Stimulated activated CD4-positive, alpha-beta T cell treated with anti-CD3 and anti-CD28 coated beads, Interleukin-2, amount 100 ng/mL, for 4 hours (primary cell): Measurements from ENCODE around the gene USP26.
"Not testable (repeated sequence)": the region's sequence is repeated elsewhere in the genome, so short reads cannot be mapped to it uniquely, and the experiment has no call there.

Experiments
- DNase-seq: peaks from one replicate; pipeline ENCODE4 v3.0.0-alpha.2; 2020; ENCODE audit warnings: low read depth

USP26 gene

DNA sequence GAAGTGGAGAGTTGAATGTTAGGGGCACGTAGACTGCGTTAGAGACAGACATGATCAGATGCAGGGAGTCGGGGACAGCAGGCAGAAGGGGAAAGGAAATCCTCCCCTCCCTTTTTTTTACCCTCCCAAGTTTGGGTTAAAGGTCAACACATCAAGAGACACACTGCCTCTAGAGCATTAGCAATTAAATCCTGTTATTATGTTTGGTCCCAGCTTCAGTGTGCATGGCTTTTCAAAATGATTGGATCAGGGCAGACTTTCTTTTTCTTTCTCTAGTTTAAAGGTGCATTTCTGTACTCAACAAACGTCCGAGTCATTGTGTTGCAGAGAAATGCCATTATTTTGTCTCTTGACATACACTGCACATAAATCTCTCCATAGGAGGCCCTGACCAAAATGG is 63.9 kb downstream of the USP26 start:
- DNase-seq, result no peak

GRCh38 chrX:133018229-133018628 is 78.7 kb downstream of the USP26 start:
- DNase-seq, result no peak

DNA sequence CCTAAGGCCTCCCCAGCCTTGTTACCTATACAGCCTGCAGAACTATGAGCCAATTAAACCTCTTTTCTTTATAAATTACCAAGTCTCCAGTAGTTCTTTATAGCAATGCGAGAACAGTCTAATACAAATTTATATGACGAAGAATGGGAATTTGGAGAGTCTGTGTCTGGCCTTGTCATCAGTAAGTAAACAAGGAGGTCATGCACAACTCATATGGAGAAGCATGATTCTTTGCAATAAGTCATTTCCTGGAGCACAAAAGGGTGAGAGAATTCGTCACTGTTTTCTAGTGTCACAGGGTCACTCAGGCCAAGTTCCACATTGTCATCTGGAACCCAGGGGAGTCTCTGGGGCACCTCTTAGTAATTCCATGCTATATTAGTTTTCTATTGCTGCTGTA is 89.5 kb downstream of the USP26 start:
- no peak for DNase-seq

- no peak for DNase-seq
These were observed 91.3 kb downstream of the USP26 start for GRCh38 chrX:133005616-133006015.

- DNase-seq, result no peak
These were observed 91.9 kb downstream of the USP26 start for GRCh38 chrX:133005042-133005441.

- no peak for DNase-seq
These were observed 97.7 kb downstream of the USP26 start for GRCh38 chrX:132999209-132999608.

DNA sequence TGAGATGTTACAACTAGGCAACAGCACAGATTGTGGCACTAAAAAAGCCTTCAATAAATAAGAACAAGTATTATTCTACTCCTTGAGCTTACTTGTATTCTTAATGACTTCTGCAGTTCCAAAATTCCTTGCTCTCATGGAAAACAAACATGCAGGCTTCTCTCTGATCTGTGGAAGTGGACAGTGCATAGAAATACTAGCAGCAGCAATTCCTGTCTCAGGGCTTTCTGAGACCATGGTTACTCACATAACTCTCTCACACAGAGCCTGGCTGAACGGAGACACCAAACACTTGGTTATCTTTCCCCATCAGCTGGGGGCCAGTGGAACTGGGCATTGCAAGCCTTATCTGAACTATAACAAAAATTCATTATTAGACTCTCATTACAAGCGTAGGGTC is 106.1 kb downstream of the USP26 start:
- DNase-seq, result no peak

GRCh38 chrX:132986556-132986955 is 110.4 kb downstream of the USP26 start:
- DNase-seq, result no peak

- DNase-seq, result no peak
These were observed 112.8 kb downstream of the USP26 start for GRCh38 chrX:132984058-132984650.

DNA sequence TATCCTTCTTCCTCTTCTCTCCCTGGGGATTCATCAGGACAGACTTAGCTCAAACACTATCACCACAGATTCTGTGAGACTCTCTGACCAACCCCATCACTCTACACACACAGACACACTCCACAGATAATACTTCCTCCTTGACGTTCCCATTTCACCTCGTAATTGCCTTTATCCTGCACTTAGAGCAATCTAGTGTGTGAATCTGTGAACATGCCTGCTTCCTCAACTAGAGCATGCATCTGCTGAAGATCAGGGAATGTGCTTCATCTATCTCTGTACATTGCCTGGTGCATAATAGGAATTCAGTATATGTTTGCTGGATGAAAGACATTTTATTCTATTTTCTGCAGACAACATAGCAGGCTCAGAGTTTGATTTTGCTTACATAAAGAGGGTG is 113.4 kb downstream of the USP26 start:
- DNase-seq, result no peak

- not testable (repeated sequence) for DNase-seq
These were observed 116.9 kb downstream of the USP26 start for GRCh38 chrX:132980035-132980434.
